ENCODE measurements around the gene RPL21. TPM values are rescaled to one million over a fixed set of nuclear protein-coding genes. Genes with fewer than 3 reads are reported as not detected.
"Not testable (repeated sequence)": the region's sequence is repeated elsewhere in the genome, so short reads cannot be mapped to it uniquely, and the experiment has no call there.

The RPL21 gene
- total RNA-seq, 2 donors from 2014 or later = 1,438 to 1,746 TPM

GRCh38 chr13:27271570-27272096, 20.3 kb downstream of the RPL21 start:
- DNase-seq (ENCODE audit: low spot score in 2 of 2) = no peak
- ATAC-seq = no peak
- H3K36me3 Mint-ChIP-seq = no peaks in the 10 kb centered on the region
- no peaks in the 10 kb centered on the region for H3K9me3 Mint-ChIP-seq
- H3K27ac Mint-ChIP-seq = peak overlapping the region; percentile 44 to 52

GRCh38 chr13:27273658-27274425, 22.5 kb downstream of the RPL21 start:
- no peaks in the 10 kb centered on the region for H3K9me3 Mint-ChIP-seq
- ATAC-seq (no peak), DNase-seq (ENCODE audit: low spot score in 2 of 2) (no peak)
- no peaks in the 10 kb centered on the region for H3K36me3 Mint-ChIP-seq
- H3K27ac Mint-ChIP-seq = no peak overlapping the region

GRCh38 chr13:27274631-27275030, 23.3 kb downstream of the RPL21 start:
- Mint-ChIP-seq H3K36me3 (no peaks in the 10 kb centered on the region), H3K27ac (no peak overlapping the region), H3K9me3 (no peaks in the 10 kb centered on the region)
- DNase-seq (ENCODE audit: low spot score in 2 of 2) (no peak), ATAC-seq (no peak)

- DNase-seq (ENCODE audit: low spot score in 2 of 2) (no peak), ATAC-seq (no peak)
- Mint-ChIP-seq H3K36me3 (no peaks in the 10 kb centered on the region), H3K27ac (no peak overlapping the region), H3K9me3 (no peaks in the 10 kb centered on the region)
Measured at GRCh38 chr13:27276188-27276587, 24.8 kb downstream of the RPL21 start.

GRCh38 chr13:27279506-27279905, 28.1 kb downstream of the RPL21 start:
- ATAC-seq (no peak), DNase-seq (ENCODE audit: low spot score in 2 of 2) (no peak)
- no peak overlapping the region for H3K27ac Mint-ChIP-seq
- H3K36me3 Mint-ChIP-seq = no peaks in the 10 kb centered on the region
- no peaks in the 10 kb centered on the region for H3K9me3 Mint-ChIP-seq

GRCh38 chr13:27280009-27280656, 28.8 kb downstream of the RPL21 start:
- no peaks in the 10 kb centered on the region for H3K36me3 Mint-ChIP-seq
- peak overlapping the region in 1 of 2 donors; percentile 22 for H3K27ac Mint-ChIP-seq
- no peak for DNase-seq (ENCODE audit: low spot score in 2 of 2)
- no peaks in the 10 kb centered on the region for H3K9me3 Mint-ChIP-seq
- no peak for ATAC-seq

GRCh38 chr13:27280841-27281240, 29.5 kb downstream of the RPL21 start:
- ATAC-seq = no peak
- H3K36me3 Mint-ChIP-seq = no peaks in the 10 kb centered on the region
- no peak overlapping the region for H3K27ac Mint-ChIP-seq
- H3K9me3 Mint-ChIP-seq = no peaks in the 10 kb centered on the region
- DNase-seq (ENCODE audit: low spot score in 2 of 2) = no peak

- no peaks in the 10 kb centered on the region for H3K9me3 Mint-ChIP-seq
- no peaks in the 10 kb centered on the region for H3K36me3 Mint-ChIP-seq
- DNase-seq (ENCODE audit: low spot score in 2 of 2) = no peak
- H3K27ac Mint-ChIP-seq = no peak overlapping the region
- ATAC-seq = no peak
Measured at GRCh38 chr13:27281420-27281819, 30.1 kb downstream of the RPL21 start.

GRCh38 chr13:27283906-27284493, 32.6 kb downstream of the RPL21 start:
- DNase-seq (ENCODE audit: low spot score in 2 of 2) = no peak
- Mint-ChIP-seq H3K27ac (no peak overlapping the region), H3K36me3 (no peaks in the 10 kb centered on the region), H3K9me3 (no peaks in the 10 kb centered on the region)
- peak; percentile 44 to 50 for ATAC-seq

GRCh38 chr13:27288392-27288791, 37.0 kb downstream of the RPL21 start:
- H3K9me3 Mint-ChIP-seq = no peaks in the 10 kb centered on the region
- no peak overlapping the region for H3K27ac Mint-ChIP-seq
- ATAC-seq = no peak

GRCh38 chr13:27289011-27289665, 37.8 kb downstream of the RPL21 start:
- no peaks in the 10 kb centered on the region for H3K9me3 Mint-ChIP-seq
- ATAC-seq (no peak), DNase-seq (ENCODE audit: low spot score in 2 of 2) (no peak)
- no peak overlapping the region for H3K27ac Mint-ChIP-seq
- no peaks in the 10 kb centered on the region for H3K36me3 Mint-ChIP-seq

More at GRCh38 chr13:27288392-27288791, 37.0 kb downstream of the RPL21 start:
- H3K36me3 Mint-ChIP-seq = no peaks in the 10 kb centered on the region
- no peak for DNase-seq (ENCODE audit: low spot score in 2 of 2)

GRCh38 chr13:27290715-27291114, 39.4 kb downstream of the RPL21 start:
- DNase-seq (ENCODE audit: low spot score in 2 of 2) = no peak
- ATAC-seq = no peak
- H3K36me3 Mint-ChIP-seq = no peaks in the 10 kb centered on the region
- peaks cover 3 to 4% of the 10 kb centered on the region in 2 donors for H3K9me3 Mint-ChIP-seq
- no peak overlapping the region for H3K27ac Mint-ChIP-seq

GRCh38 chr13:27291967-27292366, 40.6 kb downstream of the RPL21 start:
- not testable (repeated sequence) for ATAC-seq; DNase-seq (ENCODE audit: low spot score in 2 of 2); H3K9me3 Mint-ChIP-seq; H3K36me3 Mint-ChIP-seq; H3K27ac Mint-ChIP-seq

GRCh38 chr13:27293076-27293691, 41.8 kb downstream of the RPL21 start:
- Mint-ChIP-seq H3K36me3 (no peaks in the 10 kb centered on the region), H3K9me3 (peaks cover 3 to 4% of the 10 kb centered on the region in 2 donors), H3K27ac (peak overlapping the region in 1 of 2 donors; percentile 2)
- peak; percentile 50 to 56 for ATAC-seq
- DNase-seq (ENCODE audit: low spot score in 2 of 2) = no peak

- ATAC-seq = peak; percentile 49 to 56
- Mint-ChIP-seq H3K27ac (peak overlapping the region in 1 of 2 donors; percentile 70), H3K36me3 (no peaks in the 10 kb centered on the region), H3K9me3 (peaks cover 3 to 4% of the 10 kb centered on the region in 2 donors)
- no peak for DNase-seq (ENCODE audit: low spot score in 2 of 2)
Measured at GRCh38 chr13:27293873-27294515, 42.6 kb downstream of the RPL21 start.

GRCh38 chr13:27295096-27295495, 43.7 kb downstream of the RPL21 start:
- H3K9me3 Mint-ChIP-seq = peaks cover 3 to 4% of the 10 kb centered on the region in 2 donors
- ATAC-seq (no peak), DNase-seq (ENCODE audit: low spot score in 2 of 2) (no peak)
- no peak overlapping the region for H3K27ac Mint-ChIP-seq
- H3K36me3 Mint-ChIP-seq = no peaks in the 10 kb centered on the region

All from activated naive CD4-positive, alpha-beta T cell treated with anti-CD3 and anti-CD28 coated beads, Interleukin-2, amount 50 U/mL, for 72 hours (primary cell).